CD4-positive, alpha-beta T cell treated with Interleukin-10 for 1 hour (primary cell): ENCODE data around the gene MESP1.

Experiments
- DNase-seq: peaks from one replicate; pipeline ENCODE4 v3.0.0-alpha.2; 2020

The MESP1 gene

DNA sequence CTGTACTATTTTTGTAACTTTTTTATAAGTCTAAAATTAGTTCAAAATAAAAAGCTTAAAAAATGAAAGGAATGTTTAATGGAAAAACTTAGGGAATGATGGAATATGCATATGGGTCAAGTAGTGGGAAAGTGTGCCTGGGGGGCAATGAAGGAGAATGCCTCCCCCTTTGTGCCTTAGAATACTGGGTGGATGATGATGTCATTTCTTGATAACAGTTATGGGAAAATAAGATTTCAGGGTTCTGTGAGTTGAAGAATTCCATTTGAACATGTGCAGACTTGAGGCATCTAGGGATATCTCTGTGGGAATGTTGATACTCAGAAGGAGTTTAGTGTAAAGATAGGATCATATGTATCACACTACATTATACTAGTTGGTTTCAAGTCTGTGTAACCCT is 46.6 kb downstream of the MESP1 start:
- DNase-seq: no peak
